ENCODE measurements around the gene HLTF.

HLTF gene

GRCh38 chr3:149128821-149129220, 42.5 kb upstream of the HLTF start:
- TF ChIP-seq SIN3A (IDR thresholded peaks at IDR 0.05; ENCODE audit: borderline replicate concordance, insufficient read depth, low read length), result no peak
- no peak for TF ChIP-seq POLR2AphosphoS5 (IDR thresholded peaks at IDR 0.05; ENCODE audit: low read depth, low read length)
- TF ChIP-seq FOXP2 (optimal IDR thresholded peaks at IDR 0.05; ENCODE audit: borderline replicate concordance, extremely low read depth, extremely low read length, insufficient read depth), result no peak
- TF ChIP-seq, protein P1, sequence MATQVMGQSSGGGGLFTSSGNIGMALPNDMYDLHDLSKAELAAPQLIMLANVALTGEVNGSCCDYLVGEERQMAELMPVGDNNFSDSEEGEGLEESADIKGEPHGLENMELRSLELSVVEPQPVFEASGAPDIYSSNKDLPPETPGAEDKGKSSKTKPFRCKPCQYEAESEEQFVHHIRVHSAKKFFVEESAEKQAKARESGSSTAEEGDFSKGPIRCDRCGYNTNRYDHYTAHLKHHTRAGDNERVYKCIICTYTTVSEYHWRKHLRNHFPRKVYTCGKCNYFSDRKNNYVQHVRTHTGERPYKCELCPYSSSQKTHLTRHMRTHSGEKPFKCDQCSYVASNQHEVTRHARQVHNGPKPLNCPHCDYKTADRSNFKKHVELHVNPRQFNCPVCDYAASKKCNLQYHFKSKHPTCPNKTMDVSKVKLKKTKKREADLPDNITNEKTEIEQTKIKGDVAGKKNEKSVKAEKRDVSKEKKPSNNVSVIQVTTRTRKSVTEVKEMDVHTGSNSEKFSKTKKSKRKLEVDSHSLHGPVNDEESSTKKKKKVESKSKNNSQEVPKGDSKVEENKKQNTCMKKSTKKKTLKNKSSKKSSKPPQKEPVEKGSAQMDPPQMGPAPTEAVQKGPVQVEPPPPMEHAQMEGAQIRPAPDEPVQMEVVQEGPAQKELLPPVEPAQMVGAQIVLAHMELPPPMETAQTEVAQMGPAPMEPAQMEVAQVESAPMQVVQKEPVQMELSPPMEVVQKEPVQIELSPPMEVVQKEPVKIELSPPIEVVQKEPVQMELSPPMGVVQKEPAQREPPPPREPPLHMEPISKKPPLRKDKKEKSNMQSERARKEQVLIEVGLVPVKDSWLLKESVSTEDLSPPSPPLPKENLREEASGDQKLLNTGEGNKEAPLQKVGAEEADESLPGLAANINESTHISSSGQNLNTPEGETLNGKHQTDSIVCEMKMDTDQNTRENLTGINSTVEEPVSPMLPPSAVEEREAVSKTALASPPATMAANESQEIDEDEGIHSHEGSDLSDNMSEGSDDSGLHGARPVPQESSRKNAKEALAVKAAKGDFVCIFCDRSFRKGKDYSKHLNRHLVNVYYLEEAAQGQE (IDR thresholded peaks at IDR 0.05; ENCODE audit: insufficient read depth in 1 of 2, low read depth in 2 of 2, low read length in 2 of 2), result no peak
- TF ChIP-seq TAF1 (IDR thresholded peaks at IDR 0.05; ENCODE audit: borderline replicate concordance, insufficient read depth, low read length), result no peak

GRCh38 chr3:149122721-149123578, 36.6 kb upstream of the HLTF start:
- no peak for TF ChIP-seq FOXP2 (optimal IDR thresholded peaks at IDR 0.05; ENCODE audit: borderline replicate concordance, extremely low read depth, extremely low read length, insufficient read depth)
- no peak for TF ChIP-seq POLR2AphosphoS5 (IDR thresholded peaks at IDR 0.05; ENCODE audit: low read depth, low read length)
- TF ChIP-seq SIN3A (IDR thresholded peaks at IDR 0.05; ENCODE audit: borderline replicate concordance, insufficient read depth, low read length), result no peak
- no peak for TF ChIP-seq TAF1 (IDR thresholded peaks at IDR 0.05; ENCODE audit: borderline replicate concordance, insufficient read depth, low read length)
- TF ChIP-seq, protein P1 (IDR thresholded peaks at IDR 0.05; ENCODE audit: insufficient read depth in 1 of 2, low read depth in 2 of 2, low read length in 2 of 2), result no peak

GRCh38 chr3:149120051-149120972, 34.0 kb upstream of the HLTF start:
- TF ChIP-seq, protein P1 (IDR thresholded peaks at IDR 0.05; ENCODE audit: insufficient read depth in 1 of 2, low read depth in 2 of 2, low read length in 2 of 2), result no peak
- TF ChIP-seq TAF1 (IDR thresholded peaks at IDR 0.05; ENCODE audit: borderline replicate concordance, insufficient read depth, low read length) (no peak), SIN3A (IDR thresholded peaks at IDR 0.05; ENCODE audit: borderline replicate concordance, insufficient read depth, low read length) (no peak), FOXP2 (optimal IDR thresholded peaks at IDR 0.05; ENCODE audit: borderline replicate concordance, extremely low read depth, extremely low read length, insufficient read depth) (no peak), POLR2AphosphoS5 (IDR thresholded peaks at IDR 0.05; ENCODE audit: low read depth, low read length) (no peak)

DNA sequence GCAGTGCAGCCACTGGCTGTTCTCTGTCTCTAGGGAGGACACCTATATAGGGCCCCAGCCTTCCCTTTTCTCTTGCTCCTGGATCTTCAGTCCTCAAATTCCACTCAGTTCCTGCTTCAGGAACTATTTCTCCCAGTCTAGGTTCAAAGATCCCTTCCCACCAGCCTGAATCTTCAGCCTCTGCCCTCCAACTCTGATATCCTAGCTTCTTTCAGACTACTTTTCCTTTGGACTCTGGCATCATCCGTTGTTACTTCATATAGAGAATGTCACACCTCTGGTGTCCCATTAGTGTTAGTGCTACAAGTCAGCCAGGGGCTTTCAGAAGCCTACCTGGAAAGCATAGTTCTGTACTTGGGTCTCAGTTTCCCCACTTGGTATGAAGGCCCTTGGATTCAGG, 33.1 kb upstream of the HLTF start:
- TF ChIP-seq, protein P1 (IDR thresholded peaks at IDR 0.05; ENCODE audit: insufficient read depth in 1 of 2, low read depth in 2 of 2, low read length in 2 of 2), result no peak
- TF ChIP-seq TAF1 (IDR thresholded peaks at IDR 0.05; ENCODE audit: borderline replicate concordance, insufficient read depth, low read length) (no peak), SIN3A (IDR thresholded peaks at IDR 0.05; ENCODE audit: borderline replicate concordance, insufficient read depth, low read length) (no peak), POLR2AphosphoS5 (IDR thresholded peaks at IDR 0.05; ENCODE audit: low read depth, low read length) (no peak), FOXP2 (optimal IDR thresholded peaks at IDR 0.05; ENCODE audit: borderline replicate concordance, extremely low read depth, extremely low read length, insufficient read depth) (no peak)
